Thoracic aorta (tissue), 2 donors: ENCODE data around the gene SMARCD3. TPM values are rescaled to one million over a fixed set of nuclear protein-coding genes. Genes with fewer than 3 reads are reported as not detected.

ENCODE experiments used
- ATAC-seq: fragments of 150-250 bp; one replicate; pipeline ENCODE4 v1.8.0; 2017; ENCODE audit warnings: low read depth; ENCODE audit not compliant: insufficient number of reproducible peaks, low FRiP score
- DNase-seq: peaks from one replicate; pipeline ENCODE4 v3.0.0-alpha.2; 2020; ENCODE audit warnings: low spot score
- H3K27ac ChIP-seq, 2 donors: fragments of 200-600 bp; sonication (generic); 1 replicate in 1 of 2; 2 replicates in 1 of 2; pipeline ENCODE4 v1.5.1; 2016; ENCODE audit warnings: mild to moderate bottlenecking in 2 of 2, moderate library complexity in 2 of 2
- H3K27me3 ChIP-seq: fragments of 200-600 bp; sonication (generic); replicated peaks from 2 replicates; pipeline ENCODE4 v1.6.0; 2016; ENCODE audit warnings: mild to moderate bottlenecking; ENCODE audit not compliant: insufficient read depth
- H3K36me3 ChIP-seq: fragments of 200-600 bp; sonication (generic); one replicate; pipeline ENCODE4 v1.5.1; 2016
- H3K4me1 ChIP-seq, 2 donors: fragments of 200-600 bp; sonication (generic); 1 replicate in 1 of 2; 2 replicates in 1 of 2; pipeline versions ENCODE4 v1.5.1 to v1.6.0; 2016; ENCODE audit warnings: low read depth in 2 of 2, mild to moderate bottlenecking in 1 of 2; ENCODE audit not compliant: control insufficient read depth in 1 of 2
- H3K4me3 ChIP-seq: fragments of 200-600 bp; sonication (generic); 2 replicates; pipeline ENCODE4 v1.5.1; 2016; ENCODE audit warnings: mild to moderate bottlenecking
- H3K9me3 ChIP-seq: fragments of 200-600 bp; sonication (generic); 2 replicates; pipeline ENCODE4 v1.5.1; 2016
- total RNA-seq, 2 donors: library from RNA; depleted of rRNA; stranded (reverse); fragments of >200 nt; gene quantifications; one replicate each; pipeline versions ENCODE4 v1.1.0 to v1.2.3, GENCODE V29; 2016
- TF ChIP-seq, protein P1 (sequence below): fragments of 200-600 bp; sonication (generic); IDR thresholded peaks from one replicate; pipeline ENCODE4 v1.5.1; 2019; ENCODE audit warnings: antibody characterized with exemption

Gene SMARCD3
- total RNA-seq, 2 donors from 2014 or later = 51.1 to 110 TPM

DNA sequence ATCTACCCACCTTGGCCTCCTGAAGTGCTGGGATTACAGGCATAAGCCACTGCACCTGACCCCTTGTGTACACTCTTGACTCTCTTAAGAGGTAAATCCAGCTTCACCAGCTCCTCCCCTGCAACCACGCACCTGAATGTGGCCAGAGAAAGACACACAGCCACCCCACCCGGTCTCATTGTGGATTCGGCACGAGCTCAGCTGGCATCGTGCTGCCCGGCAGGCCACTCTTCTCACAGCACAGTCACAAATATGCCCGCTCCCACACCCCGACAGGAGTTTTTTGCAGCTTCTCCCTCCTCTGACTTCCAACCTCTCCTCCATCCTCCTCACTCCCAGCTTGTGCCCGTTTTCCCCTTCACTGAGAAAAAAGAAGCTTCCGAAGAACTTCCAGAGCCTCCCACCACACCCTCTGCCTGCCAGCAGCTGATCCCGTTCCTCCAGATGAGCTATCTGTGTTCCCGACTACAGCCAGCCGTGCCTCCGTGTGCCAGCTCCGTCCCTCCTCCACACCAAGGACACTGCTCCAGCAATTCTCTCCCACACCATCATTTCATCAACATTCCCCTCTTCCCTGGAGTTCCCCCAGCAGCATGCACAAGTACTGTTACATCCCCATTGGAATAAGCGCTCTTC is 8.0 kb upstream of the SMARCD3 start:
- DNase-seq (no peak), ATAC-seq (no peak)
- Histone ChIP-seq H3K36me3 (no peaks in the 10 kb centered on the region), H3K27me3 (no peaks in the 10 kb centered on the region), H3K9me3 (no peaks in the 10 kb centered on the region), H3K4me3 (no peak overlapping the region), H3K4me1 (peaks cover 0 to 28% of the 10 kb centered on the region in 2 donors), H3K27ac (no peak overlapping the region)
- TF ChIP-seq, protein P1, sequence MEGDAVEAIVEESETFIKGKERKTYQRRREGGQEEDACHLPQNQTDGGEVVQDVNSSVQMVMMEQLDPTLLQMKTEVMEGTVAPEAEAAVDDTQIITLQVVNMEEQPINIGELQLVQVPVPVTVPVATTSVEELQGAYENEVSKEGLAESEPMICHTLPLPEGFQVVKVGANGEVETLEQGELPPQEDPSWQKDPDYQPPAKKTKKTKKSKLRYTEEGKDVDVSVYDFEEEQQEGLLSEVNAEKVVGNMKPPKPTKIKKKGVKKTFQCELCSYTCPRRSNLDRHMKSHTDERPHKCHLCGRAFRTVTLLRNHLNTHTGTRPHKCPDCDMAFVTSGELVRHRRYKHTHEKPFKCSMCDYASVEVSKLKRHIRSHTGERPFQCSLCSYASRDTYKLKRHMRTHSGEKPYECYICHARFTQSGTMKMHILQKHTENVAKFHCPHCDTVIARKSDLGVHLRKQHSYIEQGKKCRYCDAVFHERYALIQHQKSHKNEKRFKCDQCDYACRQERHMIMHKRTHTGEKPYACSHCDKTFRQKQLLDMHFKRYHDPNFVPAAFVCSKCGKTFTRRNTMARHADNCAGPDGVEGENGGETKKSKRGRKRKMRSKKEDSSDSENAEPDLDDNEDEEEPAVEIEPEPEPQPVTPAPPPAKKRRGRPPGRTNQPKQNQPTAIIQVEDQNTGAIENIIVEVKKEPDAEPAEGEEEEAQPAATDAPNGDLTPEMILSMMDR = no peak

DNA sequence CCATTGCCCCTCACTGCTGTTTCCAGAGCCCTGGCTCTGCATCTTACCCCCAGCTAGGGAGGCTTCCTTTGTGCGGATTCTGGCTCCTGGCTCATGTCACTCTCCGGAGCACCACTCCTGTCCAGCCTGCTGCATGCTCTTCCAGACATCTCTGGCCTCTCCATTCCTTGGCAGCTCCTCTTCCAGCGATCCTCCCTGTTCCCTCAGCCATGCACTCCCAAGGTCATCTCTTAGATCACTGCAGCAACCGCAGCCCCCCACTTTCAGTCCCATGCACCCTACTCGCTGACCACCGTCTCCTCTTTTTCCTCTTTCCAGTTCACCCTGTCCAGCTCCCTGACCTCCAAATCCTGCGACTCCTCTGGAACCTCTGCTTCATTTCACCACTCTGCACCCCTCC is 6.9 kb upstream of the SMARCD3 start:
- Histone ChIP-seq H3K4me1 (peaks cover 10 to 39% of the 10 kb centered on the region in 2 donors), H3K4me3 (no peak overlapping the region), H3K27me3 (no peaks in the 10 kb centered on the region), H3K9me3 (no peaks in the 10 kb centered on the region), H3K27ac (no peak overlapping the region), H3K36me3 (no peaks in the 10 kb centered on the region)
- ATAC-seq (no peak), DNase-seq (no peak)
- TF ChIP-seq, protein P1 = no peak

DNA sequence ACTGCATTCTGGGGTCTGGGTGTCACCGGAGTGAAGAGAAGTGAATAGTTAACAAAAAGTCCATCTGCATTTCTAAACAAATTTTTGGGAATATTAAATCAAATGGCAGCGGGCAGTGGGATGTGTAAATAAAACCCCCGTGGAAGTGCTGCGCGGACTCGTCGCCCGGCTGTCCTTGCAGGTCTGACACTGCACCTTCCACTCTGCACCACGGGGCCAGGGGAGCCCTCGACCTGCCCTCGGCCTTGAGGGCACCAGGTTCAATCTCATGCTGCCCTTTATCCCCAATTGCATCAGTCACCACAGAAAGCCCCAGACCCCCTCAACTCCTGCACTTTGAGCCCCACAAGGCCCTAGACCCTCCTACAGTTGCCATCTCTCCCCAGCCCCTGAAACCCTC is 6.4 kb upstream of the SMARCD3 start:
- DNase-seq = no peak
- H3K27me3 ChIP-seq = no peaks in the 10 kb centered on the region
- no peaks in the 10 kb centered on the region for H3K36me3 ChIP-seq
- ATAC-seq = no peak
- TF ChIP-seq, protein P1 = no peak
- H3K9me3 ChIP-seq = no peaks in the 10 kb centered on the region
- H3K4me1 ChIP-seq = peaks cover 15 to 44% of the 10 kb centered on the region in 2 donors
- H3K27ac ChIP-seq = peak overlapping the region in 1 of 2 donors; percentile 23
- H3K4me3 ChIP-seq = no peak overlapping the region

DNA sequence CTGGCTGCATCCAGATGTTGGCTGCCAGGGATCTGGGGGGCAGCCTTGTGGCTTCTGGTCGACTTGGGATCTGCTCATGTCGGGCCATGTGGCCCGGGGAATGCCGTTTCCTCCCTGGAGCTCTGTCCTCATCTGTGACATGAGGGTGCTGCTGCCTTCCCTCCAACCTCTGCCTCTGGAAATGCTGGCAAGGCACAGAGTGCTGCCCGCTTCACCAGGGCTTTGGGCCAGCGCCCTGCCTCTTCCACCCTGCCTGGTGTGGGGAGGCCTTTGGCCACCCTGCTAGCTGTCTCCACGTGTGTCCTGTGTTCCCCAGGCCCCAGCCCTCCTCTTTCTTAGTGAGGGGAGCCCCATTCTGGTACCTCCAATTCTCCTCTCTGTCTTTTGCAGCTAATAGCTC is 5.8 kb upstream of the SMARCD3 start:
- H3K9me3 ChIP-seq = no peaks in the 10 kb centered on the region
- DNase-seq = no peak
- no peaks in the 10 kb centered on the region for H3K36me3 ChIP-seq
- peaks cover 15 to 50% of the 10 kb centered on the region in 2 donors for H3K4me1 ChIP-seq
- H3K4me3 ChIP-seq = no peak overlapping the region
- TF ChIP-seq, protein P1 = no peak
- no peaks in the 10 kb centered on the region for H3K27me3 ChIP-seq
- ATAC-seq = no peak
- H3K27ac ChIP-seq = peak overlapping the region; percentile 21 to 23

DNA sequence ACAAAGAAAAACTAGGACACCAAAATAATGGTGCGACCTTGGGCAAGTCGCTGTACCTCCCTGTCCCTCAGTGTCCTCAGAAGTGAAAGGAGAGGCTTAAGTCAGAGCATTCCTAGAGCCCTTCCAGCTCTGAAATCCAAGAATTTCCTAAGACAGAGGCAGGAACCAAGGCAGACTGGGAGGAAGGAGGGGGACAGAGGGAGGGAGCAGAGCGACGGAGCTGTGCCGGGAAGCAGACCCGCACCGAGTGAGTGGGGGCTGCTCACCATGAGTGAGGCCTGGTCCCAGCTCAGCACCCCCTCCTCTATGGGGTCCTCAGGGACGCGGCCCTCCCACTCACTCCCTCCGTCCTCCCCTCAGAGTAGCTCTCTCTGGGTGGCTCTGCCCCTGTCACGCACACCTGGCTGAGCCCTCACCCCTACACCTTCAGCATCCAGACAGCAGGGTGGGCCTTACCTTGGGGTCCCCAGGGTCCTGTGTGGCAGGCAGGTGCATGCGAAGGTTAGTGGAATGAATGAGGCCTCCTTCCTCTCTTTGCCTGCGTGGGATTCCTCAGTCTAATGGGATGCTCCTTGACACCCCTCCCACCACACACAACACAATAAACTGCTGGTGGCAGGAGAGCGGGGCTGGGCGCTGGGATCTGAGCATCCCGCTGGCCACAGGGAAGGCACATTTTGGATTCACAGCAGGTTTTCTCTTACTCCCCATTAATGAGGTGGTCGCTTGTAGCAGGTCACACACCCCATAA is 4.6 kb upstream of the SMARCD3 start:
- TF ChIP-seq, protein P1 = no peak
- Histone ChIP-seq H3K36me3 (no peaks in the 10 kb centered on the region), H3K27ac (peak overlapping the region; percentile 94 to 96), H3K4me1 (peaks cover 15 to 52% of the 10 kb centered on the region in 2 donors), H3K4me3 (peak overlapping the region; percentile 89), H3K27me3 (no peaks in the 10 kb centered on the region), H3K9me3 (no peaks in the 10 kb centered on the region)
- ATAC-seq (no peak), DNase-seq (no peak)
